Measurements from ENCODE around the gene C14orf93.
"Not testable (repeated sequence)": the region's sequence is repeated elsewhere in the genome, so short reads cannot be mapped to it uniquely, and the experiment has no call there.

Gene C14orf93

DNA sequence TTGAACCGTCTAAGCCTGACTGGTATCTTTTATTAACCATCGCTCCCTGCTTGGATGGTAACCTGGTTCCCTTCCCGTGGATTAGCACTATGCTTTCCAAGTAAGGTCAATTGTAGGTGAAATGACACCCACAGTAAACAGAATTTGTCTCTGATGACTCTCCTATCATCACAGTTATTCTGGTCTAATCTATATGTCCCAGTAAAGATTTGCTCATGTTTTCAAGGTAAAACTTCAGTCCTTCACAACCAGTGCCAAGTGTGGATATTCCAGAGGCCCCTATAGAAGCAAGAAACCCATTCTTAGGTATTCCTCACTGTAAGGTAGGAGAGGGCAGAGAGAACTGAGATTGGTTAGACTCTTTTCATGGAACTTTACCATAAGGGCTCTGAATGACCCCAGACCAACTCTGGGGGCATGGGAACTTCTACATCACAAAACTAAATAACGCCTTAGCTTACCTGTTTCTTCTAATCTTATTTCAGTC lies 43.1 kb downstream of the C14orf93 start:
- no peak for DNase-seq

DNA sequence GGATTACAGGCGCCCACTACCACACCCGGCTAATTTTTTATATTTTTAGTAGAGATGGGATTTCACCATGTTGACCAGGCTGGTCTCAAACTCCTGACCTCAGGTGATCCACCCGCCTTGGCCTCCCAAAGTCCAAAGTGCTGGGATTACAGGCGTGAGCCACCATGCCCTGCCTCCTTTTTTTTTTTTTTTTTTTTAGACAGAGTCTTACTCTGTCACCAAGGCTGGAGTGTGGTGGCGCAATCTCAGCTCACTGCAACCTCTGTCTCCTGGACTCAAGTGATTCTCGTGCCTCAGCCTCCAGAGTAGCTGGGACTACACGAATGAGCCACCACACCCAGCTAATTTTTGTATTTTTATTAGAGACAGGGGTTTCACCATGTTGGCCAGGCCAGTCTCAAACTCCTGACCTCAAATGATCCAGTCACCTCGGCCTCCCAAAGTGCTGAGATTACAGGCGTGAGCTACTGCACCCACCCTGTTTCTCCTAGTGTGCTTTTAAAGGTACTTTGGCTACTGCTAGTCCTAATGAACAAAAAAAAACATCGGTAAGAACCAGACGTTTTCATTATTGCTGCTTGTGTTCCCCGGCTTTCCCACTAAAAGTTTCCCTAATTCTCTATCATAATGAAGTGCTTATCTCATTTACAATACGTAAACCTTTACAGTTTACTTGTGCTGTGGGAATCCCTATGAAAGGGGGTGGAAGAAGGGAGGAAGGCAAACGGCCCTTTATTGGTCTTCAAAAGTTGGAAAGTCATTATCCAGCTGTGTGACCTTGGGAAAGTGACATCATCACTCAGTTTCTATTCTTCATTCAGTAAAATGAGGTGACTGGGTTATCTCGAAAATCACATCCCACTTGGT lies 43.8 kb downstream of the C14orf93 start:
- not testable (repeated sequence) for DNase-seq

- no peak for DNase-seq
Measured at GRCh38 chr14:22962061-22962676, 47.8 kb downstream of the C14orf93 start.

- DNase-seq: no peak
Measured at GRCh38 chr14:22955702-22956569, 54.0 kb downstream of the C14orf93 start.

GRCh38 chr14:22952418-22952817 lies 57.5 kb downstream of the C14orf93 start:
- DNase-seq: no peak

- DNase-seq: not testable (repeated sequence)
Measured at GRCh38 chr14:22951795-22952194, 58.1 kb downstream of the C14orf93 start.

DNA sequence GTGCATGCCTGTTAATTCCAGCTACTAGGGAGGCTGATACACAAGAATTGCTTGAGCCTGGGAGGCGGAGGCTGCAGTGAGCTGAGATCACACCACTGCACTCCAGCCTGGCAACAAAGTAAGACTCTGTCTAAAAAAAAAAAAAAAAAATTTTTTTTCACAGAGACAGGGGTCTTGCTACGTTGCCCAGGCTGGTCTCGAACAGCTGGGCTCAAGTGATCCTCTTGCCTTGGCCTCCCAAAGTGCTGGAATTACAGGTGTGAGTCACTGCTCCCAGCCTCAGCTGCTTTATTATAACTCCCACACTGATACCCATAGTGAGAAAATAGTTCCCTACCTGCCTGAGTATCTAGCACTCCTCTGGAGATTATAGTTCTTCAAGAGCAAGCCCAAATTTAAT lies 64.3 kb downstream of the C14orf93 start:
- DNase-seq: no peak

DNA sequence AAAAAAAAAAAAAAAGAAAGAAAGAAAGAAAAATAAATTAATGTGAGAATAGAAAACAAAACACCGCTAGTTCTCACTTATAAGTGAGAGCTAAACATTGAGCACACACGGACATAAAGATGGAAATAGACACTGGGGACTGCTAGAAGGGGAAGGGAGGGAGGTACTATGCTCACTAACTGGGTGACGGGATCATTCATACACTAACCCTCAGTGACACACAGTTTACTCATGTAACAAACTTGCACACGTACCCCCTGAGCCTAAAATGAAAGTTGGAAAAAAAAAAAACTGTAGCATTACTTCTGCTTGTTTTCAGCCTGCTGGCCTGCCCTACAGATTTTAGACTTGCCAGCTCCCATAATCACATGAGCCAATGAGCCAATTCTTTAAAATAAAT lies 70.3 kb downstream of the C14orf93 start:
- DNase-seq: no peak

Data from DMS 273 treated with DMSO at 0.1 percent for 48 hours (cell line).